ENCODE measurements around the gene LMF1.

GRCh38 chr16:907361-907760 is 63.4 kb downstream of the LMF1 start:
- TF ChIP-seq CTCF (IDR thresholded peaks at IDR 0.05; ENCODE audit: low read depth, low read length) (no peak), EZH2phosphoT487 (IDR thresholded peaks at IDR 0.05; ENCODE audit: low read depth) (no peak)
